H1 (cell line): Measurements from ENCODE around the gene TTC24. TPM values are rescaled to one million over a fixed set of nuclear protein-coding genes. Genes with fewer than 3 reads are reported as not detected.

Source experiments
- CTCF ChIA-PET: fragments of 300-600 bp; sonication (Branson Sonifier 250); formaldehyde crosslinking; loops from one replicate; lab custom pipeline; 2021; ENCODE audit not compliant: partially characterized antibody; lab: Charles Lee
- POLR2A ChIA-PET: fragments of 300-600 bp; sonication (Branson Sonifier 250); formaldehyde crosslinking; loops from one replicate; lab custom pipeline; 2021; ENCODE audit warnings: inconsistent platforms; ENCODE audit not compliant: partially characterized antibody; lab: Charles Lee
- DNase-seq, 2 experiments: peaks; one replicate each; pipeline versions ENCODE4 v3.0.0 to v3.0.0-alpha.2; 2010 to 2022; ENCODE audit warnings: low spot score in 2 of 2, low read depth in 1 of 2, mixed read lengths in 1 of 2
- FAIRE-seq: peaks from 2 replicates; lab custom pipeline; 2011; peaks lifted over from hg19 to GRCh38; lab: Jason Lieb, UNC
- H2AFZ ChIP-seq: 2 replicates; pipeline ENCODE4 v1.8.1; 2012; ENCODE audit warnings: low read length, inconsistent platforms
- H2AK5ac ChIP-seq: 2 replicates; pipeline ENCODE4 v1.6.1; 2013; ENCODE audit warnings: low read depth, low read length
- H2BK120ac ChIP-seq: replicated peaks from 2 replicates; pipeline ENCODE3; 2013; ENCODE audit warnings: low read depth, low read length, inconsistent platforms
- H2BK12ac ChIP-seq: 2 replicates; pipeline ENCODE4 v1.6.1; 2013; ENCODE audit warnings: low read depth, low read length
- H2BK15ac ChIP-seq: 2 replicates; pipeline ENCODE4 v1.6.1; 2013; ENCODE audit warnings: low read length
- H2BK20ac ChIP-seq: 2 replicates; pipeline ENCODE4 v1.6.1; 2013; ENCODE audit warnings: low read length
- H2BK5ac ChIP-seq: 2 replicates; pipeline ENCODE4 v1.6.1; 2013; ENCODE audit warnings: low read depth, low read length
- H3K14ac ChIP-seq: 2 replicates; pipeline ENCODE4 v1.6.1; 2013; ENCODE audit warnings: inconsistent platforms; ENCODE audit not compliant: insufficient read length
- H3K18ac ChIP-seq: 2 replicates; pipeline ENCODE4 v1.6.1; 2013; ENCODE audit warnings: low read length; ENCODE audit errors: extremely low read depth
- H3K23ac ChIP-seq: 2 replicates; pipeline ENCODE4 v1.6.1; 2013; ENCODE audit warnings: inconsistent platforms; ENCODE audit not compliant: insufficient read length
- H3K23me2 ChIP-seq: 2 replicates; pipeline ENCODE4 v1.6.1; 2013; ENCODE audit warnings: low read depth, low read length
- H3K27ac ChIP-seq: 2 replicates; pipeline ENCODE4 v1.6.1; 2011; ENCODE audit warnings: low read depth, low read length, inconsistent platforms
- H3K27me3 ChIP-seq, 4 experiments: replicated peaks in 1 of 4; 1 replicate in 1 of 4; 2 replicates in 3 of 4; pipeline versions ENCODE4 v1.6.1 to v1.8.1; 2011 to 2013; ENCODE audit warnings: low read length in 3 of 4, mild to moderate bottlenecking in 3 of 4, inconsistent platforms in 2 of 4, mixed read lengths in 2 of 4, moderate library complexity in 1 of 4; ENCODE audit not compliant: control insufficient read depth in 3 of 4, insufficient read depth in 3 of 4; ENCODE audit errors: extremely low read depth in 1 of 4
- H3K36me3 ChIP-seq, 4 experiments: 2 replicates each; pipeline versions ENCODE4 v1.6.1 to v1.8.1; 2011 to 2013; ENCODE audit warnings: mild to moderate bottlenecking in 4 of 4, low read length in 3 of 4, moderate library complexity in 2 of 4, control low read depth in 1 of 4, inconsistent platforms in 1 of 4; ENCODE audit not compliant: insufficient read depth in 4 of 4, control insufficient read depth in 2 of 4
- H3K4ac ChIP-seq: replicated peaks from 2 replicates; pipeline ENCODE3; 2013; ENCODE audit warnings: low read length, low read depth, mixed read lengths, inconsistent platforms; ENCODE audit not compliant: insufficient read length
- H3K4me1 ChIP-seq, 4 experiments: replicated peaks in 1 of 4; 1 replicate in 1 of 4; 2 replicates in 3 of 4; pipeline versions ENCODE4 v1.6.1 to v1.8.1; 2011 to 2013; ENCODE audit warnings: low read length in 3 of 4, inconsistent platforms in 2 of 4, mixed read lengths in 1 of 4; ENCODE audit not compliant: insufficient read depth in 4 of 4, control insufficient read depth in 3 of 4
- H3K4me2 ChIP-seq, 2 experiments: 2 replicates each; pipeline versions ENCODE4 v1.6.1 to v1.8.1; 2011 to 2013; ENCODE audit warnings: low read depth in 2 of 2, low read length in 2 of 2, control low read depth in 1 of 2, inconsistent platforms in 1 of 2, mild to moderate bottlenecking in 1 of 2; ENCODE audit not compliant: insufficient read depth in 1 of 2
- H3K4me3 ChIP-seq, 4 experiments: fragments of 200-600, 300-600 bp in 1 of 4; sonication (generic), shearing (Covaris generic), sonication (Bioruptor Twin) in 1 of 4; 2 replicates each; pipeline versions ENCODE4 v1.5.1 to v1.8.1; 2011 to 2016; ENCODE audit warnings: low read length in 4 of 4, low read depth in 3 of 4, control low read depth in 2 of 4, inconsistent platforms in 2 of 4, mild to moderate bottlenecking in 2 of 4, mixed read lengths in 1 of 4, moderate library complexity in 1 of 4; ENCODE audit not compliant: insufficient read depth in 2 of 4; ENCODE audit errors: extremely low read depth in 1 of 4
- H3K56ac ChIP-seq: replicated peaks from 2 replicates; pipeline ENCODE3; 2013; ENCODE audit warnings: low read depth, mild to moderate bottlenecking, mixed read lengths, low read length, inconsistent platforms; ENCODE audit not compliant: insufficient read length
- H3K79me1 ChIP-seq: 2 replicates; pipeline ENCODE4 v1.6.1; 2013; ENCODE audit warnings: low read depth, low read length, control low read depth
- H3K79me2 ChIP-seq, 2 experiments: 2 replicates each; pipeline versions ENCODE4 v1.6.1 to v1.8.1; 2012 to 2013; ENCODE audit warnings: low read length in 2 of 2, mild to moderate bottlenecking in 2 of 2, inconsistent platforms in 1 of 2; ENCODE audit not compliant: insufficient read depth in 2 of 2, control insufficient read depth in 1 of 2
- H3K9ac ChIP-seq, 4 experiments: replicated peaks in 1 of 4; 1 replicate in 1 of 4; 2 replicates in 3 of 4; pipeline versions ENCODE4 v1.6.1 to v1.8.1; 2011 to 2013; ENCODE audit warnings: low read depth in 3 of 4, low read length in 3 of 4, control low read depth in 2 of 4, mild to moderate bottlenecking in 2 of 4, moderate library complexity in 2 of 4, inconsistent platforms in 1 of 4; ENCODE audit errors: extremely low read depth in 1 of 4
- H3K9me3 ChIP-seq, 2 experiments: 2 replicates each; pipeline versions ENCODE4 v1.6.1 to v1.8.1; 2012 to 2013; ENCODE audit warnings: mild to moderate bottlenecking in 2 of 2, moderate library complexity in 2 of 2, control low read depth in 1 of 2, inconsistent platforms in 1 of 2, low read depth in 1 of 2, low read length in 1 of 2, mixed read lengths in 1 of 2; ENCODE audit not compliant: insufficient read depth in 2 of 2
- H4K20me1 ChIP-seq, 2 experiments: replicated peaks in 1 of 2; 2 replicates each; pipeline versions ENCODE3 to v1.8.1; 2011 to 2013; ENCODE audit warnings: inconsistent platforms in 2 of 2, low read length in 2 of 2, mild to moderate bottlenecking in 1 of 2; ENCODE audit not compliant: insufficient read depth in 2 of 2, control insufficient read depth in 1 of 2
- H4K5ac ChIP-seq: 2 replicates; pipeline ENCODE4 v1.6.1; 2013; ENCODE audit warnings: low read length, low read depth, mixed read lengths, inconsistent platforms; ENCODE audit not compliant: insufficient read length
- H4K8ac ChIP-seq: 2 replicates; pipeline ENCODE4 v1.8.0; 2013; ENCODE audit warnings: mild to moderate bottlenecking, moderate library complexity, low read length, inconsistent platforms; ENCODE audit not compliant: insufficient read depth; ENCODE audit errors: extremely low read depth
- H4K91ac ChIP-seq: replicated peaks from 2 replicates; pipeline ENCODE3; 2013; ENCODE audit warnings: low read length, mixed read lengths, inconsistent platforms; ENCODE audit not compliant: insufficient read length
- BACH1 ChIP-seq: IDR thresholded peaks from 2 replicates; pipeline ENCODE4 v1.6.1; 2012; ENCODE audit warnings: low read length, improper control_type of control experiment
- BCL11A ChIP-seq, 2 experiments: IDR thresholded peaks; one replicate each; pipeline ENCODE4 v1.6.1; 2011; ENCODE audit warnings: low read depth in 2 of 2, low read length in 2 of 2, mild to moderate bottlenecking in 2 of 2
- BRCA1 ChIP-seq: IDR thresholded peaks from 2 replicates; pipeline ENCODE4 v1.6.1; 2012; ENCODE audit warnings: low read depth, low read length, improper control_type of control experiment
- CHD1 ChIP-seq: IDR thresholded peaks from 2 replicates; pipeline ENCODE4 v1.6.1; 2012; ENCODE audit warnings: low read depth, low read length, improper control_type of control experiment
- E2F6 ChIP-seq: IDR thresholded peaks from 2 replicates; pipeline ENCODE4 v1.6.1; 2012; ENCODE audit warnings: inconsistent platforms
- JUN ChIP-seq: IDR thresholded peaks from 2 replicates; pipeline ENCODE4 v1.6.1; 2011; ENCODE audit warnings: low read depth, mild to moderate bottlenecking, improper control_type of control experiment, low read length
- NANOG ChIP-seq: IDR thresholded peaks from 2 replicates; pipeline ENCODE4 v1.6.1; 2011; ENCODE audit warnings: low read length, low read depth, mild to moderate bottlenecking, inconsistent platforms; ENCODE audit not compliant: insufficient read depth, poor library complexity, severe bottlenecking
- RFX5 ChIP-seq: IDR thresholded peaks from 2 replicates; pipeline ENCODE4 v1.6.1; 2011; ENCODE audit warnings: low read depth, low read length, improper control_type of control experiment, borderline replicate concordance
- RNF2 ChIP-seq: fragments of 200-900, 300-1000 bp; sonication (generic); IDR thresholded peaks from 2 replicates; pipeline ENCODE4 v1.7.1; 2016; ENCODE audit warnings: borderline replicate concordance, low read depth, mild to moderate bottlenecking, antibody characterized with exemption, low read length; ENCODE audit not compliant: poor library complexity, severe bottlenecking; ENCODE audit errors: missing control alignments
- SIRT6 ChIP-seq: IDR thresholded peaks from one replicate; pipeline ENCODE4 v1.7.1; 2012; ENCODE audit warnings: low read length, inconsistent platforms
- SRF ChIP-seq: IDR thresholded peaks from 2 replicates; pipeline ENCODE4 v1.6.1; 2011; ENCODE audit warnings: mild to moderate bottlenecking, low read depth, low read length, moderate library complexity
- TBP ChIP-seq: IDR thresholded peaks from 2 replicates; pipeline ENCODE4 v1.6.1; 2011; ENCODE audit warnings: low read depth, low read length, improper control_type of control experiment
- TCF12 ChIP-seq: IDR thresholded peaks from 2 replicates; pipeline ENCODE4 v1.6.1; 2011; ENCODE audit warnings: low read depth, mild to moderate bottlenecking, low read length
- WGBS, 2 experiments: shearing (Covaris generic) in 1 of 2; methylation state at CpG; one replicate each; pipeline versions ENCODE4 v1.1.6 to v1.1.7; 2013 to 2015; ENCODE audit warnings: low lambda C conversion rate in 2 of 2, mixed read lengths in 2 of 2, inconsistent platforms in 1 of 2, low coverage in 1 of 2, missing lambda C conversion rate in 1 of 2; ENCODE audit not compliant: insufficient replicate concordance in 2 of 2, insufficient coverage in 1 of 2, insufficient read length in 1 of 2; ENCODE audit errors: extremely low coverage in 1 of 2, missing lambda C conversion rate in 1 of 2; 5-methylcytosine and 5-hydroxymethylcytosine counted together
- polyA plus RNA-seq, 7 experiments: library from polyadenylated mRNA; depleted of rRNA in 3 of 7; stranded (reverse) in 5 of 7; unstranded in 2 of 7; fragments of >200 nt in 5 of 7; fragments of 200-250 nt in 2 of 7; gene quantifications; 1 replicate in 5 of 7; 2 replicates in 1 of 7; 4 replicates in 1 of 7; pipeline versions ENCODE4 v1.2.1 to v1.2.3, GENCODE V29; 2011 to 2013; ENCODE audit warnings: missing spikeins in 2 of 7, mixed read lengths in 2 of 7
- total RNA-seq: library from RNA; stranded (reverse); fragmentation: NEBNext Ultra II Directional; extraction: Animal tissue kit (Norgen Biotek cat#: 25700); gene quantifications from 2 replicates; pipeline ENCODE4 v1.2.1, GENCODE V29; 2021

TTC24 gene
- total and polyA plus RNA-seq, 2 of the 8 experiments (the other 6 are each of a cell fraction or from before 2014, with no cell fraction given): 0.08 TPM; not detected in 1

GRCh38 chr1:156539818-156540355 is 39.6 kb upstream of the TTC24 start:
- no peaks in the 10 kb centered on the region for H3K27me3 ChIP-seq
- no peak for DNase-seq
- H3K9me3 ChIP-seq: no peaks in the 10 kb centered on the region
- no peak overlapping the region for H3K27ac ChIP-seq
- no peak overlapping the region for H2BK120ac ChIP-seq
- H4K20me1 ChIP-seq: peaks cover 0 to 1% of the 10 kb centered on the region in 2 experiments
- no peak overlapping the region for H2BK15ac ChIP-seq
- H3K4ac ChIP-seq: no peak overlapping the region
- no peak overlapping the region for H4K91ac ChIP-seq
- H2AFZ ChIP-seq: no peak overlapping the region
- H3K14ac ChIP-seq: no peak overlapping the region
- CTCF ChIA-PET: interaction anchor here (1.0 kb wide), 2 partner anchors 12 to 42 kb away, joined by 3 to 4 read pairs; no protein-coding TSS in a partner anchor
- no peak overlapping the region for H3K18ac ChIP-seq
- POLR2A ChIA-PET: interaction anchor here (1.0 to 1.3 kb wide), 3 partner anchors 16 to 56 kb away, joined by 3 read pairs; no protein-coding TSS in a partner anchor
- H3K79me1 ChIP-seq: no peaks in the 10 kb centered on the region
- no peak overlapping the region for H3K4me3 ChIP-seq
- H3K23me2 ChIP-seq: no peaks in the 10 kb centered on the region
- H2AK5ac ChIP-seq: no peak overlapping the region
- no peak overlapping the region for H3K4me2 ChIP-seq
- no peak overlapping the region for H2BK12ac ChIP-seq
- H4K8ac ChIP-seq: no peak overlapping the region
- no peak overlapping the region for H3K56ac ChIP-seq
- no peak for FAIRE-seq
- H3K23ac ChIP-seq: no peak overlapping the region
- 93% methylated on average over 4 of the region's 4 CpGs; no CpG with 5 or more reads in 1 of the 2 experiments for WGBS, 2 experiments
- no peak overlapping the region for H4K5ac ChIP-seq
- H3K36me3 ChIP-seq: peaks cover 12 to 33% (median 27%) of the 10 kb centered on the region in 4 experiments; a peak in 7 of 8 replicates
- H3K9ac ChIP-seq: no peak overlapping the region
- H3K4me1 ChIP-seq: no peaks in the 10 kb centered on the region
- no peaks in the 10 kb centered on the region for H3K79me2 ChIP-seq
- H2BK20ac ChIP-seq: no peak overlapping the region
- H2BK5ac ChIP-seq: no peak overlapping the region
- TF ChIP-seq RFX5: no peak
- no peak for TF ChIP-seq JUN
- no peak for TF ChIP-seq TBP
- no peak for TF ChIP-seq RNF2
- TF ChIP-seq TCF12: no peak
- TF ChIP-seq CHD1: no peak
- no peak for TF ChIP-seq SRF
- TF ChIP-seq BACH1: no peak
- no peak for TF ChIP-seq E2F6
- TF ChIP-seq BRCA1: no peak
- no peak for TF ChIP-seq NANOG
- no peak for TF ChIP-seq BCL11A (IDR thresholded peaks at IDR 0.05; ENCODE audit: low read depth in 2 of 2, low read length in 2 of 2)
- no peak for TF ChIP-seq SIRT6
